ENCODE measurements around the gene L1CAM.
A peak's percentile ranks its signal among the peaks of the same experiment; 100 is the strongest.
"Not testable (repeated sequence)": the region's sequence is repeated elsewhere in the genome, so short reads cannot be mapped to it uniquely, and the experiment has no call there.

L1CAM gene

GRCh38 chrX:153825042-153825441 is 60.9 kb downstream of the L1CAM start:
- no peak for DNase-seq

DNA sequence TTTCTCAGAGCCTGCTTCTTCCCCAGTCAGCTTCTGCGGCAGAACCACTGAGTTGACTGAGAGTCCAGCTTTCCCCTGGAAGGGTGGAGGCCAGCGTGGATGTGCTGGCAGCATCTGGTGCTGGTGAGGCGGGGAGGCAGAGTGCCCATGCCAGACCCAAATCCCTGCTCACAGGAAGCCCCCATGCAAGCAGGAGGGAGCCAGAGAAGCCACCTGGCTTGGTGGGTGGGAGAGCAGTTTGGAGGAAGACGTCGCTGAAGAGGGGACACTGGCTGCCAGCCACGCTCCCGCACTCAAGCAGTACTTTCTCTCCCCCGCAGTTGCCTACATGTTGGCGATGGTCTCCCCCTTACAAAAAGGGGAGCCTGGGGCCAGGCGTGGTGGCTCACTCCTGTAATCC is 61.6 kb downstream of the L1CAM start:
- no peak for DNase-seq

DNA sequence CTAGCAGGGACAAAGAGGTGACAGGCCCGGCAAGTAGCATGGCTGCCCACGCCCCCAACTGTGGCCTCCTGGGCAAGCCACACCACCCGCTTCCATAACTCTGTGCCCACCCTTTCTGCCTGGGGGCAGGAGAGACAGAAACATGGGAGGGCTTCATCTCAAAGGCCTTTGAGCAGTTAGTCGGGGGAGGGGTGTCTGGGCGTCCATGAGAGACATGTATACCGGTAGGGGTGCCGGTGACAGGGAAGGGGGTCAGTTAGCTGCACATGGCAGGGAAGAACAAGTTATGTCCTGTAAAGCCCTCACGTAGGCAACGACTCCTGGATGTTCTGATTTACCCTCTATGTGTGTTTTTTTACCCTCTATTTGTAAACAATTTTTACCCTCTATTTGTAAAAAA is 64.9 kb downstream of the L1CAM start:
- DNase-seq: no peak

DNA sequence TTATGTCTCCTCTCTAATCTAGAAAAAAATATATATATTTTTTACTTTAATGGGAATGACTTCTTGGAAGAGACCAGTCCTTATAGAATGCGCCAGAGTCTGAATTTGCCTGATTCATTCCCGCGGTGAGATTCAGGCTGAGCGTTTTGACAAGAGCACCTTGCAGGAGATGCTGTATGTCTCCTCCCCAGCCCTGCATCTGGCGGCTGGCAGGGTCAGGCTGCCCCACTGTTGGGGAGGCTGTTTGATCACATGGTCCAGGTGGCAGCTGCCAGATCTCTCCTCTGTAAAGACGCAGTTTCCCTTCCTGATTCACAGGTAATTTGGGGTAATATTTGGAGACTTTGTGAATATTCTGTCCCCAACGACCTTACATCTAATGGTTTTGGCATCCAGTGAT is 65.4 kb downstream of the L1CAM start:
- DNase-seq: no peak

DNA sequence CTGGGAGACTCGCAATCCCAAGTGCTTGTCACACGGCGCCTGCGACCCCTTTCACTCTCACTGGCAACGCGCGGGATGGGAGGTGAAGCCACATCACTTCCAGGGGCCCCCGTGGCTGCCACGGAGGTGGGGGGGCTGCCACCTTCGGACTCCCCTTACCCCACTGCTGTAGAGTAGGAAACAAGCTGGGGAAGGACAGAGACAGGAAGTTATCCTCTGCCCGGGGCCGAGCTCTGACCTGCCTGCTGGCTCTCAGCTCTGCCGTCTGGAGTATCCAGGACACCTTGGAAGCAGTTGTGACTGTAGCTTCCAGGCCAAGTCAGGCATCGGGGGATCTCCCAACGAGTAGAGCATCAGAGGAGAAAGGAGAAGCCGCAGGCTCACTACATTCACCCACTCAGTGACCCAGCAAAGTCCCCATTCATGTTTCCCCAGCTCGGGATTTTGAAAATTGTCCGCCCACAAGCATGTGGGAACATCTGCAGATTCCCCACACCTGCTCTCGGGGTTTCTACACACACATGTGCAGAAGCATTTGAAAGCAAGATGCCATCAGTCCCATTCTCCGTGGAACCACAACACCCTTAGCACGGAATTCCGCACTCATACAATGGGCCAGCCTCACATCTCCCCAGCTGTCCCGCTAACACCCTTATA is 66.5 kb downstream of the L1CAM start:
- DNase-seq: no peak

DNA sequence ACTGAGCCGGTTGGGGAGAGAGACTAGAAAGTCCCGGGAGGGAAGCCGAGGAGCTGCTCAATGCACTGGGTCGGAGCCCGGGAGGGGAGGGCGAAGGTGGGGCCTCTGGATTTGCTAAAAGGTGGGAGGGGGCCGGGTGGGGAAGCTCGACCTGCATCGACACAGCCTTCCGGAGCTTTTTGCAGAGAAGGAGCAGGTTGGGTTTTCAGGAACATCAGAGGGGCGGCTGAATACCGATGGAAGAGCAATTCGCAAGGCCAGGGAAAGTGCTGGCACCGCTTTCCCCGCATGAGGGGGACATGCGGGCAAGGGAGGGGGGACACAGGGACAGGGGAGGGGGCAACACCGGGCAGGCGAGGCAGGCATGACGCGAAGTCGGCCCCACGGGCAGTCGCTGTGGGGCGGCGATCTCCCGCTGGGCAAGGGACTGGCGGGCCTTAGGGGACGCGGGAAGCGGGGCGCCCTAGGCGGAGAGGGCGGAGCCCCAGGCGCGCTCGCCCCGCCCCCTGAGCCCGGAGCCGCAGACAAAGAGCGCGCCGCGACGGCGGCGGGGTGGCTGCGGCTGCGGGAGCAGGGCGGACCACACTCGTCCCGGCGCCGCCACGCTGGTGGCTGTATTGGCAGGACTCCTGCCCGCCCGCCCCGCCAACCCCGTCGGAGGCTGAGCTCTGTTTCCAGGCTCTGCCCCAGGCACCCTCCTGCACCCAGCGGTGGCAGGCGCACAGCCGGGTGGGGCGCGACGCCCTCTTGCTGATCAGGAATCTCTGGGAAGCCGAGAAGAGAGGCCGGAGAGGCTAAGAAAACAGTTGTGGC is 67.2 kb downstream of the L1CAM start:
- DNase-seq: peak in 1 of 2 experiments; percentile 3

GRCh38 chrX:153818064-153818463 is 67.9 kb downstream of the L1CAM start:
- DNase-seq: not testable (repeated sequence)

GRCh38 chrX:153816831-153817690 is 68.9 kb downstream of the L1CAM start:
- DNase-seq: no peak

DNA sequence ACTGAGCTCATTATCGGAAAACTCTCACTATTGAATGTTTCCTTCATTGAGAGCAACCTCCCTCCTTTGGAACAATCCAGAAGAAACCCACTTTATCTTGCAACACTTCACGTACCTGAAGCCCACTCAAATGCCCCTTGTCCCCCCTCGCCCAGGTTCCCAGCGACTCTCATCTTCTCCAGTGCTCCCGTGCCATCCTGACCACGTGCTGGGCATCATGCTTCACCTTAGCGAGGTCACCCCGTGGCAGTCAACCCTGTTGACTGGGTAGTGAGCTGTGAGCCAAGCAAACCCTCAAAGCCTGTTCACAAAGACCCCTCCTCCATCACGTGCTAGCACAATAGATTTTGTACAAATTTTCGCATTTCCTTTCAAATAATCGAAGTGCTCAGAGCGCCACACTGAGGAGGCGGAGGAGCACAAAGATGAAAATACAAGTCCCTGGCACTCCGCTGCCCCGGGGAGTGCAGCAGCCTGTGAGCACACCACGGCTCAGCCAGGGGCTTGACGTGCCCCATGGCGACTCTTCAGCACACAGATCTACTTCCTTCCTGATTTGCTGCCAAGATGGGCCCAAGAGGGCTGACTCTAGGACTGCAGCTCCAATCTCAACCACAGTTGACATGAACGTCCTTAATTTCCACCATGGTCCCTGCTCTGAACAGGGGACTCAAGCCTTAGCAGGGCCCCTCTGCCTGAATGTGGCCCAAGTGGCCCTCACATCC is 71.2 kb downstream of the L1CAM start:
- DNase-seq: no peak

GRCh38 chrX:153813161-153813560 is 72.8 kb downstream of the L1CAM start:
- DNase-seq: no peak

- no peak for DNase-seq
Measured at GRCh38 chrX:153812220-153812619, 73.8 kb downstream of the L1CAM start.

All from SW 1271 (cell line).